GM12878 (cell line): ENCODE measurements around the gene CNTNAP2. TPM values are rescaled to one million over a fixed set of nuclear protein-coding genes. Genes with fewer than 3 reads are reported as not detected.

Experiments used
- ATAC-seq: fragments of 200-7000 bp; cut with Tn5 transposase; 3 replicates; pipeline ENCODE4 v1.9.1; 2020; ENCODE audit warnings: mild to moderate bottlenecking, moderate library complexity
- BruUV-seq: library from RNA; stranded (reverse); fragments of 400-500 nt; replicated peaks from 2 replicates; lab custom pipeline; 2021; lab: Mats Ljungman, UMichigan
- CTCF ChIA-PET: fragments of 300-600 bp; sonication (Branson Sonifier 250); formaldehyde crosslinking; extraction: SDS; loops from one replicate; lab custom pipeline; 2021; ENCODE audit warnings: inconsistent platforms; lab: Yijun Ruan, JAX
- POLR2A ChIA-PET: fragments of 350-600 bp; formaldehyde crosslinking; extraction: SDS; loops from one replicate; lab custom pipeline; 2021; ENCODE audit warnings: inconsistent platforms; lab: Charles Lee
- RAD21 ChIA-PET: fragments of 300-600 bp; sonication (Branson Sonifier 250); formaldehyde crosslinking; loops from one replicate; lab custom pipeline; 2023; ENCODE audit warnings: antibody characterized with exemption; ENCODE audit not compliant: unreplicated experiment; lab: Charles Lee
- SMC1A ChIA-PET: fragments of 300-600 bp; sonication (Branson Sonifier 250); formaldehyde crosslinking; loops from one replicate; lab custom pipeline; 2023; ENCODE audit not compliant: unreplicated experiment, uncharacterized antibody; lab: Charles Lee
- DNase-seq: peaks from one replicate; pipeline ENCODE4 v3.0.0-alpha.2; 2011; ENCODE audit warnings: low read depth, low spot score
- FAIRE-seq: peaks from 3 replicates; lab custom pipeline; 2011; peaks lifted over from hg19 to GRCh38; lab: Jason Lieb, UNC
- H2AFZ ChIP-seq: 2 replicates; pipeline ENCODE4 v1.6.0; 2011; ENCODE audit warnings: low read depth, low read length, control low read depth; ENCODE audit not compliant: control insufficient read depth
- H3K27ac ChIP-seq: 2 replicates; pipeline ENCODE4 v1.5.1; 2011; ENCODE audit warnings: control low read depth; ENCODE audit not compliant: control insufficient read depth, insufficient read depth
- H3K27me3 ChIP-seq, 2 experiments: replicated peaks in 1 of 2; 2 replicates each; pipeline versions ENCODE4 v1.6.0 to v1.6.1; 2011; ENCODE audit warnings: low read length in 1 of 2; ENCODE audit not compliant: control insufficient read depth in 2 of 2, insufficient read depth in 2 of 2
- H3K36me3 ChIP-seq, 2 experiments: 2 replicates each; pipeline ENCODE4 v1.5.1; 2011; ENCODE audit warnings: low read length in 1 of 2; ENCODE audit not compliant: control insufficient read depth in 2 of 2, insufficient read depth in 2 of 2
- H3K4me1 ChIP-seq: 2 replicates; pipeline ENCODE4 v1.6.1; 2011; ENCODE audit warnings: mild to moderate bottlenecking, low read length, moderate library complexity, mixed read lengths; ENCODE audit not compliant: control insufficient read depth, insufficient read depth
- H3K4me2 ChIP-seq: 2 replicates; pipeline ENCODE4 v1.6.0; 2011; ENCODE audit warnings: control low read depth; ENCODE audit not compliant: control insufficient read depth, insufficient read depth
- H3K4me3 ChIP-seq: fragments of 200-600 bp; sonication (generic); 2 replicates; pipeline ENCODE4 v1.5.1; 2016
- H3K79me2 ChIP-seq: 2 replicates; pipeline ENCODE4 v1.6.0; 2011; ENCODE audit warnings: low read length; ENCODE audit not compliant: control insufficient read depth, insufficient read depth
- H3K9ac ChIP-seq: 2 replicates; pipeline ENCODE4 v1.8.0; 2011; ENCODE audit warnings: low read length, control low read depth, mixed read lengths; ENCODE audit not compliant: control insufficient read depth, insufficient read depth
- H3K9me3 ChIP-seq: replicated peaks from 3 replicates; pipeline ENCODE4 v1.5.1; 2011; ENCODE audit warnings: mild to moderate bottlenecking, low read length; ENCODE audit not compliant: control insufficient read depth, insufficient read depth
- H4K20me1 ChIP-seq: 2 replicates; pipeline ENCODE4 v1.6.0; 2011; ENCODE audit not compliant: control insufficient read depth, insufficient read depth
- CTCF ChIP-seq, 3 experiments: IDR thresholded peaks in 2 of 3; conservative IDR thresholded peaks in 1 of 3; 2 replicates each; pipeline ENCODE4 v1.5.1; 2011; ENCODE audit warnings: low read depth in 3 of 3, low read length in 3 of 3, mild to moderate bottlenecking in 3 of 3, control low read depth in 2 of 3, moderate library complexity in 2 of 3, inconsistent platforms in 1 of 3, mixed read lengths in 1 of 3; ENCODE audit not compliant: control insufficient read depth in 2 of 3, insufficient read depth in 1 of 3; ENCODE audit errors: extremely low read depth in 1 of 3
- EZH2 ChIP-seq: IDR thresholded peaks from 2 replicates; pipeline ENCODE4 v1.6.1; 2012; ENCODE audit warnings: low read depth, mild to moderate bottlenecking, control low read depth, inconsistent platforms, low read length, borderline replicate concordance; ENCODE audit not compliant: control insufficient read depth
- RELA ChIP-seq: fragments of 450-650 bp; IDR thresholded peaks from 2 replicates; pipeline ENCODE4 v1.8.0; 2014; ENCODE audit warnings: borderline replicate concordance; ENCODE audit not compliant: partially characterized antibody
- RFX5 ChIP-seq: IDR thresholded peaks from 2 replicates; pipeline ENCODE4 v1.6.1; 2011; ENCODE audit warnings: low read depth, low read length, improper control_type of control experiment
- SIN3A ChIP-seq: IDR thresholded peaks from 2 replicates; pipeline ENCODE4 v1.6.1; 2012; ENCODE audit warnings: low read depth, low read length, improper control_type of control experiment
- SMAD1 ChIP-seq: fragments of 450-650 bp; IDR thresholded peaks from 2 replicates; pipeline ENCODE4 v1.6.1; 2018; ENCODE audit warnings: mild to moderate bottlenecking, low read depth; ENCODE audit not compliant: partially characterized antibody
- WRNIP1 ChIP-seq: IDR thresholded peaks from 2 replicates; pipeline ENCODE4 v1.6.1; 2011; ENCODE audit warnings: low read depth, low read length, improper control_type of control experiment, borderline replicate concordance
- ZBTB4 ChIP-seq: fragments of 450-650 bp; formaldehyde crosslinking; IDR thresholded peaks from 2 replicates; pipeline ENCODE4 v1.4.0; 2022; ENCODE audit warnings: mild to moderate bottlenecking, moderate library complexity
- ZSCAN29 ChIP-seq: fragments of 450-650 bp; IDR thresholded peaks from 2 replicates; pipeline ENCODE4 v1.6.1; 2017; ENCODE audit warnings: mild to moderate bottlenecking, moderate library complexity
- WGBS: methylation state at CpG from one replicate; pipeline ENCODE4 v1.1.6; 2016; ENCODE audit warnings: low lambda C conversion rate; ENCODE audit not compliant: insufficient replicate concordance, insufficient coverage; ENCODE audit errors: missing lambda C conversion rate; 5-methylcytosine and 5-hydroxymethylcytosine counted together
- in situ Hi-C: fragments of 300-500 bp; cut with MboI; formaldehyde crosslinking; loops from 9 replicates; pipeline ENCODE4 v1.14.3; 2018; ENCODE audit warnings: mixed read lengths
- intact Hi-C: fragments of 100-400 bp; cut with micrococcal nuclease; formaldehyde crosslinking; loops from one replicate; pipeline ENCODE4 v1.14.2; 2022; ENCODE audit not compliant: unreplicated experiment
- polyA plus RNA-seq, 11 experiments: library from polyadenylated mRNA; depleted of rRNA in 4 of 11; unstranded in 6 of 11; stranded (reverse) in 5 of 11; fragments of >200 nt; fragmentation: Nextera tagmentation in 4 of 11; fragmentation: Illumina TruSeq in 1 of 11; extraction: Ambion mirVana in 4 of 11; extraction: Trizol in 1 of 11; gene quantifications; 1 replicate in 1 of 11; 2 replicates in 10 of 11; pipeline versions ENCODE4 v1.2.1 to v1.2.3, GENCODE V29; 2011 to 2016; ENCODE audit warnings: inconsistent platforms in 2 of 11, missing spikeins in 2 of 11, low read depth in 1 of 11
- total RNA-seq, 4 experiments: library from RNA; depleted of rRNA in 3 of 4; stranded (reverse); fragments of >200 nt in 3 of 4; fragmentation: Illumina TruSeq in 1 of 4; extraction: Trizol in 1 of 4; gene quantifications; 2 replicates each; pipeline versions ENCODE4 v1.2.1 to v1.2.3, GENCODE V29; 2013 to 2021

Gene CNTNAP2
- total and polyA plus RNA-seq, 10 of the 15 experiments (the other 5 are each of a cell fraction or from before 2014, with no cell fraction given): 0.03 to 0.08 (median 0.03) TPM; not detected in 7

- TF ChIP-seq SMAD1 (no peak), WRNIP1 (no peak)
These were observed 582.5 kb downstream of the CNTNAP2 start (continued) for GRCh38 chr7:146698995-146699610.

- CTCF ChIA-PET: no interaction called here
- in situ Hi-C loops (no loop called here), intact Hi-C loops (no loop called here)
- 0% methylated on average over 1 of the region's 1 CpG for WGBS
- no peak overlapping the region for H3K4me2 ChIP-seq
- FAIRE-seq (no peak), DNase-seq (no peak), ATAC-seq (no peak)
- no peaks in the 10 kb centered on the region for H3K4me1 ChIP-seq
- SMC1A ChIA-PET: no interaction called here
- H3K9ac ChIP-seq: no peak overlapping the region
- H3K36me3 ChIP-seq: no peaks in the 10 kb centered on the region
- H3K4me3 ChIP-seq: no peak overlapping the region
- H4K20me1 ChIP-seq: no peaks in the 10 kb centered on the region
- BruUV-seq: no TSS peak
- no peaks in the 10 kb centered on the region for H3K27me3 ChIP-seq
- H2AFZ ChIP-seq: no peak overlapping the region
- RAD21 ChIA-PET: no interaction called here
- TF ChIP-seq SIN3A: no peak
- H3K27ac ChIP-seq: no peak overlapping the region
- no peaks in the 10 kb centered on the region; the same call in 2 of the 3 replicates for H3K9me3 ChIP-seq
- no peaks in the 10 kb centered on the region for H3K79me2 ChIP-seq
- POLR2A ChIA-PET: no interaction called here
These were observed 583.5 kb downstream of the CNTNAP2 start for GRCh38 chr7:146700015-146700560.

GRCh38 chr7:146701166-146701565 lies 584.6 kb downstream of the CNTNAP2 start:
- WGBS: 18% methylated on average over 3 of the region's 3 CpGs
- no peaks in the 10 kb centered on the region for H3K27me3 ChIP-seq
- BruUV-seq: no TSS peak
- no peak for ATAC-seq
- no peak overlapping the region for H3K27ac ChIP-seq
- no peak overlapping the region for H3K9ac ChIP-seq
- ChIA-PET RAD21 (no interaction called here), CTCF (no interaction called here), SMC1A (no interaction called here), POLR2A (no interaction called here)
- no peak overlapping the region for H3K4me2 ChIP-seq
- no peaks in the 10 kb centered on the region for H3K4me1 ChIP-seq
- intact Hi-C loops (no loop called here), in situ Hi-C loops (no loop called here)
- H3K79me2 ChIP-seq: no peaks in the 10 kb centered on the region
- H2AFZ ChIP-seq: no peak overlapping the region
- no peak for DNase-seq
- H3K4me3 ChIP-seq: no peak overlapping the region
- H3K9me3 ChIP-seq: no peaks in the 10 kb centered on the region; the same call in 2 of the 3 replicates
- no peak for FAIRE-seq
- no peaks in the 10 kb centered on the region for H4K20me1 ChIP-seq
- no peaks in the 10 kb centered on the region for H3K36me3 ChIP-seq
- TF ChIP-seq ZSCAN29 (no peak), RELA (no peak), EZH2 (no peak), RFX5 (no peak), CTCF (IDR thresholded peaks at IDR 0.05 in 2 of 3, conservative IDR thresholded peaks at IDR 0.05 in 1 of 3; ENCODE audit: control insufficient read depth in 2 of 3, extremely low read depth in 1 of 3, insufficient read depth in 1 of 3, low read depth in 3 of 3, low read length in 3 of 3) (no peak), ZBTB4 (CRISPR knock-in tag) (no peak)
